ENCODE data around the gene TAS1R3.
A peak's percentile ranks its signal among the peaks of the same experiment; 100 is the strongest.

TAS1R3 gene

GRCh38 chr1:1352786-1353388, 21.8 kb downstream of the TAS1R3 start:
- DNase-seq, result no peak
- no peak for TF ChIP-seq CTCF (IDR thresholded peaks at IDR 0.05; ENCODE audit: low read depth, low read length)
- H3K27me3 ChIP-seq, result no peaks in the 10 kb centered on the region
- H3K36me3 ChIP-seq, result no peaks in the 10 kb centered on the region
- no peak overlapping the region for H3K4me3 ChIP-seq (ENCODE audit: low read depth, low read length)
- H3K9me3 ChIP-seq, result no peaks in the 10 kb centered on the region
- peaks cover 24% of the 10 kb centered on the region for H3K4me1 ChIP-seq

- no peak for TF ChIP-seq CTCF (IDR thresholded peaks at IDR 0.05; ENCODE audit: low read depth, low read length)
- Histone ChIP-seq H3K36me3 (no peaks in the 10 kb centered on the region), H3K9me3 (no peaks in the 10 kb centered on the region), H3K27me3 (no peaks in the 10 kb centered on the region), H3K4me3 (ENCODE audit: low read depth, low read length) (no peak overlapping the region), H3K4me1 (peaks cover 25% of the 10 kb centered on the region)
- DNase-seq, result no peak
Observed at GRCh38 chr1:1353389-1354151, 22.5 kb downstream of the TAS1R3 start.

GRCh38 chr1:1354271-1355247, 23.5 kb downstream of the TAS1R3 start:
- Histone ChIP-seq H3K4me3 (ENCODE audit: low read depth, low read length) (no peak overlapping the region), H3K4me1 (peaks cover 34% of the 10 kb centered on the region), H3K9me3 (no peaks in the 10 kb centered on the region), H3K36me3 (no peaks in the 10 kb centered on the region), H3K27me3 (no peaks in the 10 kb centered on the region)
- TF ChIP-seq CTCF (IDR thresholded peaks at IDR 0.05; ENCODE audit: low read depth, low read length), result no peak
- DNase-seq, result peak; percentile 11

GRCh38 chr1:1355416-1355815, 24.3 kb downstream of the TAS1R3 start:
- no peak for TF ChIP-seq CTCF (IDR thresholded peaks at IDR 0.05; ENCODE audit: low read depth, low read length)
- DNase-seq, result peak; percentile 40
- H3K36me3 ChIP-seq, result no peaks in the 10 kb centered on the region
- peaks cover 34% of the 10 kb centered on the region for H3K4me1 ChIP-seq
- no peaks in the 10 kb centered on the region for H3K27me3 ChIP-seq
- H3K4me3 ChIP-seq (ENCODE audit: low read depth, low read length), result no peak overlapping the region
- no peaks in the 10 kb centered on the region for H3K9me3 ChIP-seq

GRCh38 chr1:1356166-1356795, 25.2 kb downstream of the TAS1R3 start:
- Histone ChIP-seq H3K27me3 (no peaks in the 10 kb centered on the region), H3K4me3 (ENCODE audit: low read depth, low read length) (no peak overlapping the region), H3K9me3 (no peaks in the 10 kb centered on the region), H3K36me3 (no peaks in the 10 kb centered on the region), H3K4me1 (peaks cover 34% of the 10 kb centered on the region)
- DNase-seq, result no peak
- TF ChIP-seq CTCF (IDR thresholded peaks at IDR 0.05; ENCODE audit: low read depth, low read length), result no peak

Measured in BE2C (cell line).